Measurements from ENCODE around the gene UCKL1.
"Not testable (repeated sequence)": the region's sequence is repeated elsewhere in the genome, so short reads cannot be mapped to it uniquely, and the experiment has no call there.

UCKL1 gene

DNA sequence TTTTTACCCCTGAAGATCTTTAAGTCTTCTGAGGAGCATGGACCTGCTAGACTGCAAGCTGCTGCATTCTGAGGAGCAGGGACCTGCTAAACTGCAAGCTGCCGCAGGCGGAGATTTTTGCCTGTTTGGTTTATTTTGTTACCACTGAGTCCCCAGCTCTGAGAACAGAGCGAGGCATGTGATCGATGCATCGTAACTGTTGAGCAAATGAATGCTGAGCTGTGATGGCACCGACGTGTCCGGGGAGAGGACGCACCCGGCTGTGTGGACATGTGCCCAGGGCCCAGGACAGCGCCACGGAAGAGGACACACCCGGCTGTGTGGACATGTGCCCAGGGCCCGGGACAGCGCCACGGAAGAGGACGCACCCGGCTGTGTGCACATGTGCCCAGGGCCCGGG is 37.1 kb downstream of the UCKL1 start:
- DNase-seq (ENCODE audit: low read depth) = no peak

DNA sequence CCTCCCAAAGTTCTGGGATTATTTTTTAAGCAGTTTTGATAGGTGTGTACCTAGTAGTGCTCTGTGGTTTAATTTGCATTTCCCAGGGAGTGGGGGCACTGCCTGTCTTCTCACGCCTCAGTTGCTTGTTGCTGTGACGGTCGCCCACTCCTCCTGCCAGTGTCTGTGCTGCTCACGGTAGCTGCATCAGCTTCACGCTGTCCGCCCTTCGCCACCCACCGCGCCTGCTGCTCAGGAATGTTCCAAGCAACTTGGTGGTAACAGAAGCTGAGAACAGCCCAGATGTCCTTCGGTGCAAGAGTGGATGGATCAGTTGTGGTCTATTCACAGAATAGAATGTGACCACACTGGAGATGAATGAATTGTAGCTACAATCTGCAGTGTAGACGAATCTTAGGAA is 38.4 kb downstream of the UCKL1 start:
- DNase-seq (ENCODE audit: low read depth) = no peak

DNA sequence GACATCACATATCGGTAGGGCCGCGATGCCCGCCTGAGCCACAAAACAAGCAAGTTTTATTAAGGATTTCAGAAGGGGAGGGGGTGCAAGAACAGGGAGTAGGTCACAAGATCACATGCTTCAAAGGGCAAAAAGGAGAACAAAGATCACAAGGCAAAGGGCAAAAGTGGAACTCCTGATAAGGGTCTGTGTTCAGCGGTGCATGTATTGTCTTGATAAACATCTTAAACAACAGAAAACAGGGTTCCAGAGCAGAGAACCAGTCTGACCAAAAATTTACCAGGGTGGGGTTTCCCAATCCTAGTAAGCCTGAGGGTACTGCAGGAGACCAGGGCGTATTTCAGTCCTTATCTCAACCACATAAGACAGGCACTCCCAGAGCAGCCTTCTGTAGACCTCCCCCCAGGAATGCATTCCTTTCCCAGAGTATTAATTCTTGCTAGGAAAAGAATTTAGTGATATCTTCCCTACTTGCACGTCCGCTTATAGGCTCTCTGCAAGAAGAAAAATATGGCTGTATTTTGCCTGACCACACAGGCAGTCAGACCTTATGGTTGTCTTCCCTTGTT is 39.8 kb downstream of the UCKL1 start:
- not testable (repeated sequence) for DNase-seq (ENCODE audit: low read depth)

DNA sequence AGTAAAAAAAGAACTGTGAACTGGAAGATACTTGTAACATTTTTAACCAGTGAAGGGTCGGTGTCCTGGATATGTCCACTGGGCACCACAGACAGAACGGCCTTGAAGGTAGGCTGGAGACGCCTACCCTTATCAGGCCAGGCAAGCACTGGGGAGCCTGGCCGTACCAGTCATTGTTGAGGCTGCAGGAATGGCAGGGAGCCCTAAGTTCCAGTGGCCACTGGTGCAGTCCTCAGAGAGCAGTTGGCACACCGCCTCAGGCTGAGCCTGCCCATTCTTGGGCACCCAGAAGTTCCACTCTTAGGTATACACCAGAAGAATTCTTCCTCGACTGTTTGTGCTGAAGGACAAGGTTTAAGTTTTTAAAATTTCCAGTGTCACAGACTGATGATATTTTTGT is 40.7 kb downstream of the UCKL1 start:
- no peak for DNase-seq (ENCODE audit: low read depth)

DNA sequence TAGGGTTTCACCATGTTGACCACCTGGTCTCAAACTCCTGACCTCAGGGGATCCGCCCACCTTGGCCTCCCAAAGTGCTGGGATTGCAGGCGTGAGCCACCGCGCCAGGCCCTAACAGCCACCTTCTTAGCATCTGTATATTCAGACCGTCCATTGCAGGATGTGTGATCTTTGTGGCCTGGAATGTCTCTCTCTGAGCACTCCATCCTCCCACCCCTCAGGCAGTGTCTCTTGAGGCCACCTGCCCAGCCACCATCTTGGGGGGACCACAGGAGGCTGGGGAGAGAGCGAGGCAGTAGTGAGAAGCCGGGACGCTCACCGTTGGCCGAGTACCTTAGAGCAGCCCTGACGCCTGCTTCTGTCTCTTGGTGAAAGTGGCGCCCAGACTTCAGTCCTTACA is 42.4 kb downstream of the UCKL1 start:
- no peak for DNase-seq (ENCODE audit: low read depth)

DNA sequence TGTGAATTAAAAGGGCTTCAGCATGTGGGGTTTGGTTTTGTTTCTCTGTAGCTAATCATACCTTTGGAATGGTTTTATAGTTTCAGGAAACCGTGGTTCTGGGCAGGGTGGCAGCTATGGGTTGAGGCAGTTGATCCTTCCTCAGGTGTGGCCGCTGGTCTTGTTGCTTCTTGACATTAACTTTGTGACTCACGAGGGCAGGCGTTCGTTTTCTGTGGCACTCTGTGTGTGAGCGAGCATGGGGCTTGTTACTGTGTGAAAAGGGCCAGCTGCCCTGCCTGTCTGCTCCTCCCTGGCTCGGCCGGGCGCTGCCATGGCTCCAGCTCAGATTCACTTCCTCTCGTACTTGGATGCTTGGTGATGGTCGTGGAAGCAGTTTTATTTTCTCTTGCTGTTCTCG is 45.0 kb downstream of the UCKL1 start:
- DNase-seq (ENCODE audit: low read depth) = no peak

DNA sequence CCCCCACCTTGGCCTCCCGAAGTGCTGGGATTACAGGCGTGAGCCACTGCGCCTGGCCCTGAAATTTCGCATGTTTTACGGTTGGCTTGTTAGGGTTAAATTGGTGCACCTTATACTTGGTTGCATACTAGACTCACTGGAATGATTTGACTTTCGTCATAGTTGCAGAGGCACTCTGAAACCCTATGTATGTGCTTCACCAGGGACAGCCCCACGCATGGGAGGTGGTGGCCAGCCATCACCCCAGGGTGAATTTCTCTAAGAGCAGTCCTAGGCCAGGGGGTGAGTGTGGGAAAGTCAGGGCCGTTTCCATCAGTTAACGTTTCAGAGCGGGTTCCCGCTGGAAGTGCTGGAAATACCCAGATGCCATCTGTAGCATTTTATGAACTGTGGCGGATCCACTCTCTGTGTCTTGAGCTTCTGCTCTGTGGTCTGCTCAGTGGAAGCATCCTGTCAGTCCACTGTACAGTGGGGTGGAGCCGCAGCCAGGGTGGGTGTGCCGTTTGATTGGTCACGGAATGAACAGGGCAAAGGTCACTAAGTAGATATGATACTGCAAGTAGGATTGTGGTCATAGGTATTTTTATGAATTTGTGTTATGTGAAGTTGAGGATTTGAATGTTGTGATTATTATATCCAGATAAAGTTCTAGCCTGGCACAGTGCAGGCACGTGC is 48.1 kb downstream of the UCKL1 start:
- no peak for DNase-seq (ENCODE audit: low read depth)

DNA sequence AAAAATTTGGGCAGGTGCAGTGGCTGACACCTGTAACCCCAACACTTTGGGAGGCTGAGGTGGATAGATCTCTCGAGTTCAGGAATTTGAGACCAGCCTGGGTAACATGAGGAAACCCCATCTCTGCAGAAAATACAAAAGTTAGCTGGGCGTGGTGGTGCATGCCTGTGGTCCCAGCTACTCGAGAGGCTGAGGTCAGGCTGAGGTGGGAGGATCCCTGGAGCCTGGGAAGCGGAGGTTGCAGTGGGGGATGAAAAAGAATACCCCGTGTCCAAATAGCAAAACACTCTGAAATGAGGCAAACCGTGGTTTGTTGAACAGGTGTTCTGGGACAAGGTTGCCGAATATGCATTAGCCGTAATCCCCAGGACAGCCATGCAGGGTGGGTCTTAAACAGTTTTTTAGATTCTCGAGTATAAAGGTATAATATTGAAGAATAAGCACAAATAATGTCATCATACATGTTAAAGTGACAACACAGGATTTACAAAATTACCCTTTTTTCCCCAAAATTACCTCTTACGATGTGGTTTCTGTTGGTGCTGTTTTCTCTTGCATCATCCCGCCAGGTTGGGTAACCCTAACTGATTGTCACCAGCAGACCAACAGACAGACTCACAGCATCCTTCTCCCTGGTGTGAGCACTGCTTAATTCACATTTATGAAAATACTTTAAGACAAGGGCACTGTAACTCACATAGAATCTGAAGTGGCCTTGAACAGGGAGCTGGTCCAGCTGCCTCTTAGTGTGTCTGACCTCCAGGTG is 52.2 kb downstream of the UCKL1 start:
- DNase-seq (ENCODE audit: low read depth) = no peak

DNA sequence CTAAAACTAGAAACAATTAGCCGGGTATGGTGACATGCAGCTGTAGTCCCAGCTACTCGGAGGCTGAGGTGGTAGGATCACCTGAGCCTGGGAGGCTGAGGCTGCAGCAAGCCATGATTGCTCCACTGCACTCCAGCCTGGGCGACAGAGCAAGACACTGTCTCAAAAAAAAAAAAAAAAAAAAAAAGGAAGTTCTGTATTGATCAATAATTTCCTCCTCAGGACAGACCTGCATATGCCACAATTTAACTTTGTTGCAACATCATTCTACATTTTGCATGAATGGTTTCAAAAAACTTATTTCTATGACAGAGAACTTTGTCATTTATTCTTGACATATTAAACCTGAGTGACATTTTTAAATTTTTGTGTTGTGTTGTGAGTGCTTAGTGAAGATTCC is 55.8 kb downstream of the UCKL1 start:
- DNase-seq (ENCODE audit: low read depth) = no peak

DNA sequence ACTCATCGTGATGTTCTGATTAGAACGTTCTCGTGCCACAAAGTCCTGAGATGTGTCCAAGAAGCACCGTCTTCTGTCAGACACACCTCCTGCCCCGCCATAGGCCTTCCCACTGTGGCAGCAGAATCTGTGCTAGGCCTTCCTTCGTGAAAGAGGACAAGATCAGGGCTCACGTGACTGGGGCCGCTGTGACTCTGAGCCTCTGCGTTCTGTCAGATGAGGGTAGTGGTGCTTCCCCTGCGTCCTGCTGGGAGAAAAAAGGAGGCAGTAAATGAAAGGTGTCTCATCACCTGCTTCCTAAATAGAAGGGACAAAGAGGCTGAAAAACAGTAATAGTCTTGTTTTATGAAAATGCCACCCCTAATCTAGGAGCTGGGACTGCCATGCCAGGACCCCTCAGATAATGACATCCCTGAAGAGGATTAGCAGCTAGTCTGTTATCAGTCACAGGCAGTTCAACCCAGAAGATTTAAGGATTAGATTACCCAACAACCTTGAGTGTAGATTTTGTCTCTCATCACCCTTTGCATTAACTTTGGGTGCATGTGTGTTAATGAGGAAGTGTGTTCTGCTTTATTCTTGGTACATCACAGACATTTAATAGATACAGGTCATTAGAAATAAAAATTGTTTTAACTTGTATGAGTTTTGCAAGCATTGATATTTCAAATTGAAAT is 57.2 kb downstream of the UCKL1 start:
- no peak for DNase-seq (ENCODE audit: low read depth)

DNA sequence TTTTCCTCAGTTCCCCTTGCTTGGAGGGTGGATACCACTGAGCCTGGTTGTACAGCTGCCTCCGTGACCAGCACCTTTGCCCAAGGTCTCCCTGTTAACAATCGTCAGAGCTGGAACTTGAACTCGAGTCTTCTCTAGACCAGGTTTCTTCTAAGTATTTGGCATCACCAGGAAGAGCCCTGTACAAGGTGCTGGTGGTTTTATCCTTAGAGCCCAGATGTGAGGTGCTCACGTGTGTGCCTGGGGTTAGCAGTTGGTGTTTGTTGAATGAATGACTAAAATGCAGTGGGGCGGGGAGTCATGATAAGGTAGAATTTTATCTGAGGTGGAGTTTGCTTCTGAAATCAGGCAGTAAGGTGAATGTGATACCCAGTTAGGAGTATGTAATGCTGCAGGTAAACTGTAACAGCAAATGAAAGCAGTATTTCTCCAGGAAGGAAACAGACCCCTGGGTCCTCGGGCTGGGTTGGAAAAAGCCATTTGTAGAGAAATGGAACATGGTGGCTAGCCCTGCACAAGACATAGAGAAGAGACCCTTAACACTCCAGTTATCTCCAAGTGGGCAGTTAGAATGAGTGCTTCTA is 58.1 kb downstream of the UCKL1 start:
- no peak for DNase-seq (ENCODE audit: low read depth)

DNA sequence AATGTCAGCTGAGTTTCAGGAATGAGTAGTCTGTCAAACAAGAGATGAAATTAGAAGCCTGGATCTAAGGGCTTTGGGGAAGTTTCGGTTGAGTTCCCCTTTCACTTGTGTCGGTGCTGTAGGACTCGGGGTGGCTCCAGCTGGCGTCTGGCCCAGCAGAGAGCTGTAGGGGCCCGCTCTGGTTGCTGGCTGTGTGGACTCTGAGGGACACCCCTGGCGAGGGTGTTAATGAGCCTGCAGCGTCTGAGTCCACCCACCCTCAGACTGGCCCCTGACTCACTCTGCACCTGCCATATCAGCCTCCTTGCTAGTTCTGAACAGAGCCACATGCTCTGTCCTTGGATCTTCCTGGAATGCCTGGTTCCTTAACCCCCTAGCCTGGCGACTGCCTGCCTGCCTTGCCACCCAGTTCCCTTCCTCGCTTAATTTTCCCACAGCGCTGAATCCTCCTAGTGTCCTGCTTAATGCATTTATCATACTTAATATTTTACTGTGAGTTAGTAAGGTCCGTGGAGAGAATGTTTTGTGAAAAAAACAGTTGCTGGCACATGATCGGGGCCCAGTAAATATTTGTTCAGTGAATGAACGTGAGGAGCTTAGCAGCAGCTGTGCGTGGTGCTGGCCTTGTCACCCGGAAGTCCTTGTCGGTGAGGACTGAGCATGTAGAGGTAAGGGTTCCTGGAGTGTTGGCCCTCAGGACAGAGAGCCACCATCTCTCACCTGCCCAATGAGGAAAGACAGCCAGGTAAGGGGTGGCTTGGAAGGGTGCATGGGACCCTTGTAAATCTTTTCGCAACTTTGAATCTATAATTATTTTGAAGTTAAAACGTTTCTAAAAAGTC is 59.7 kb downstream of the UCKL1 start:
- no peak for DNase-seq (ENCODE audit: low read depth)

DNA sequence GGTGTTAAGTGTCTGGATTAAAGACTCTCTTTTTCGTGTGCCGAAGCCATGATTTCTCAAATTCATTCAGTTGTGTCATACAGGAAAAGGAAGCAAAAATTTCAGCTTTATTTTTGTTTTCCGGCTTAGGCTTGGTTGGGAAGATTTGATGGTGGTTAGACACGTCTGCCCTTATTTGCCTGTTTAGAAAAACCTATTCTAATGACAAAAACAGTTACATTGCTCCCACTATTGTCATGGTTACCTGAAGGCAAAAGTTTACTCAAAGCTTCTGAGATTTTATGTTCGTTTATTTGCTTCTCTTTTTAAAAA is 60.3 kb downstream of the UCKL1 start:
- no peak for DNase-seq (ENCODE audit: low read depth)

DNA sequence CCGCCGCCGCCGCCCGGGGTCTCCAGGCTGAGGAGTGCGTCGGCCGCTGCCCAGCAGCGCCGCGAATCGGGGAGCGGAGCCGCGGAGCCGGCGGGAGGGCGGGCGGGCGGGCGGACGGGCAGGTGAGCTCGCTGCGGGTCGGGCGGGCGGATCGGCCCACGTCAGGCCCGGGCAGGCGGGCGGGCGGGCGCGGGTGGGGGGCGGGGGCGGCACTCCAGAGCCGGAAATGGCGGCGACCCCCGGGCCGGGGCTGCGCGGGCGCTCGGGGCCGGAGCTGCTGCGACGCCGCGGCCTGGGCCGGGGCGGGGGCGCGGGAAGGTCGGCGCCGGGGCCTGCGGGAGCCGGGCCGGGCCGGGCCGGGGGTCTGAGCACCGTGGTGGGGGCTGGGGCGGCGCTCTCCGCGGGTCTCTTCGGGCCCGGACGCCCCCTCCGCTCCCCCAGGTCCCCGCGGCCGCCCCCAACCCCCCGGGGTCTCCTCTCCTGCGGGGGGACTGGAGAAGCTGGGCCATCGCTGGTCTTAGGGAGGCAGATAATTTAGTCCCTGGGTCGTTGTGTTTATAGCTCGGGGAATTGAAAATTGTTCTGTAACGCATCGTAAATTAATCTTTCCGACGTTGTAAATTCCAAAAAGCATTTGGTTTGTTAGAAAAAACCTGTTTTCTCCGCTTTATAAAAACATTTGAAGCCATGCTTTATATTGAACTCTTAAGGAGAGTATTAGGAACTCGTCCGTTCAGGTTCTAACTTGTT is 60.8 kb downstream of the UCKL1 start:
- no peak for DNase-seq (ENCODE audit: low read depth)

DNA sequence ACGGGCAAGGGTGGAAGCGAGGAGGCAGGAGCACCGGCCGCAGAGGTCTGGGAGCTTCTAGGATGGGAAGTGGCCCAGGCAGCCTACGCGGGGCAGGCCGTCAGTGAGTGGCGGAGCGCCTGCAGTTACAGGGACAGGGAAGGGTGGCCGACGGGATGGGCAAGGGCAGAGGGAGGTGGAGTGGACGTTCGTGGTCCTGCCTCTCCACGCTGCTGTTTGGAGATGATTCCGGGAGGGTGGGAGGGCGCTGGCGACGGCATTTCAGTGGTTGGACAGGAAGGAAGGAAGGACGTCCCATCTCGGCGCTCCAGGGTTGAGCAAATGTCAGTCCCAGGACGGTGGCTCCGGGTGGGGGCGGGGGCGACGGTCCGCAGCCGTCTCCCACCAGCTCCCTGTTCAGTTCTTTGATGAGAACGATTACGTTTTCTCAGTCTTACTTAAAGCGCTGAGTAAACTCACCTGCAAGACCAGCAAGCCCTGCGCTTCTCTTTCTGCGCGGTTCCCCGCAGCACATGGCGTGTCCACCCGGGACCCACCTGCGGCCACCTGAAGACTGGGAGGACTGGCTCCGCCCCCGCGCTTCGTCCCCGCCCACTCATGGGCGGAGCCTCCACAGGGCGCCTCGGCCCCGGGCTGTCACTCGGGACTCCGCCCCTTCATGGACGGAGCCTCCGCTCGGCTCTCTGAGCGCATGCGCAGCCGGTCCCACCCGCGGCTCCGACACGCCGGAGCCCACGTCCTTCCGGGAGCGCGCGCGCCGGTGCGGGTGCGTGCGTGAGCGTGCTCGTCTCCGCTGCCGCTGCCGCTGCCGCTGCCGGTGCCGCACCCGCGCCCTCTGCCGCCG is 61.6 kb downstream of the UCKL1 start, which contains the start of gene DNAJC5:
Gene DNAJC5, plus strand, starts transcription at position 769 of the 844 bp plus-strand sequence. CDS start 33,220 bp downstream, outside the sequence.
- DNase-seq (ENCODE audit: low read depth) = peak; percentile 93

DNA sequence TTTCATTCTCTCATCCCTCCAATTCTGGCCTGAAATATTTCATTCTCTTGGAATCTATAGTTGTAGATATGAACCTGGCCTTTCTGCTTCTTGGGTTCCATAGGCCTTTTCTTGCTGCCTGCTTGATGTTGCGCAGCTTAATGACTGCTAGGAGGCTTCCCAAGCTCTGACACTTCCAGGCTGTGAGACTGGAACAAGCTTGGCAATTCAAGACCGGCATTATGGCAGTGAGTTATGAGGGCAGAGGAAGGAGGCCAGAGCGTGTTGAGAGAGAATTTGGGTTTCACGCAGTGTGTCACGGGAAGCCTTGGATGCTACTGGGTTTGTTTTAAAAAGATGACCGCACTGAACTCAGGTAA is 62.2 kb downstream of the UCKL1 start:
- DNase-seq (ENCODE audit: low read depth) = no peak

DNA sequence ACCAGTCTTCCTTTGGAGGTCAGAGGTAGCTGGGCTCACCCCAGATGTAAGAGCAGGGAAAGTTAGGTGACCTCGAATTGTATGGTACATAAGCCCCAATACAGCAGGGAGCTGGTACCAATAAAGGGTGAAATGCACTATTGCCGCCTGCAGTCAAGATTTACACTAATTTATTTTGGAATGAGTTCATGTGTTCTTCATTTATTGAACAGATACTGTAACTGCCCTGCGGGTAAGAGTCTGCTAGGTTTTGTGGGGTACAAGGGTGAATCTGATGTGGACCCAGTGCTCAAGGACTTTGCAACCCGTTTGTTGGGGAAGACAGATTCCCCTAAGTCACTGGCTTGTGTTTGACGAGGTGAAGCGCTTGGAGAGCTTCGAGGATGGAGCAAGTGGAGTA is 63.8 kb downstream of the UCKL1 start:
- no peak for DNase-seq (ENCODE audit: low read depth)

DNA sequence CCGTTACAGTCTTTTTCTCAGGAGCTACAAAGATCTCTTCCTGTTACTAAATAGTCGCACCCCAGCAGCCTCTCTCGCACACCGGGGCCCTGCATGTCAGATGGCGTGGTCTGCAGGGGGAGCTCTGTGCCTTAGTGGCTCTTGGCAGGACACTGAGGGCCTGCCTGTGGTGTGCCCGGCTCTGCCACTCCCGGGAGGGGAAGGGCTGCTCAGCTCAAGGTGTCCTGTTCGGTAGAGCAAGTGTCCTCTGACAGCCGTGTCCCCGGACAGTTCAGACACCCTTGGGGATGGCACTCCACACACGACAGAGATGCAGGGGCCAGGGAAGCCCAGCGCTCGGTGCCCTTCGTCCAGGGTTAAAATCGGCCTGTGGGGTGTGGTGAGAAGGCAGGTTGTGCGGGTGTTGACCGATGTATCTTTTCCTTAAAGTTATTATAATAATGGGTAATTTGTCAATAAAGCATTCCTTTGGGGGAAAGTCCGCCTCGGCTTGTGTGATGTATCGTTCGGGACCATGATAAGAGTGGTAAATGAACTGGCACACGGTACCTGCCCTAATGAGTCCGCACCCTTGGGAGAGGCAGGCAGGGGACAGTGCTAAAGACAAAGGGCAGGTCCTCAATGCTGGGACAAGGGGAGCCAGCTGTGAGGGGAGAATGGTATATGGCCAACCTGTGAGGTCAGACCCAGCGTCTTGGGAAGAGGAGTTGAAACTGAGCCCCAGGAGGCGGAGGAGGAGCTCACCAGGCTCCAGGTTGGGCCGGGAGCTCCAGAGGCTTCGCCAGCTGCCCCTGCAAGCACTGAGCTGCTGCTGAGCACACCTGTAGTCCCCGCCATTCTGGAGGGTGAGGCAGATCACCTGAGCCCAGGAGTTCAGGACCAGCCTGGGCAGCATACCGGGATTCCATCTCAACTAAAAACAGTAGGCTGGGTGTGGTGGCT is 64.9 kb downstream of the UCKL1 start:
- no peak for DNase-seq (ENCODE audit: low read depth)

DNA sequence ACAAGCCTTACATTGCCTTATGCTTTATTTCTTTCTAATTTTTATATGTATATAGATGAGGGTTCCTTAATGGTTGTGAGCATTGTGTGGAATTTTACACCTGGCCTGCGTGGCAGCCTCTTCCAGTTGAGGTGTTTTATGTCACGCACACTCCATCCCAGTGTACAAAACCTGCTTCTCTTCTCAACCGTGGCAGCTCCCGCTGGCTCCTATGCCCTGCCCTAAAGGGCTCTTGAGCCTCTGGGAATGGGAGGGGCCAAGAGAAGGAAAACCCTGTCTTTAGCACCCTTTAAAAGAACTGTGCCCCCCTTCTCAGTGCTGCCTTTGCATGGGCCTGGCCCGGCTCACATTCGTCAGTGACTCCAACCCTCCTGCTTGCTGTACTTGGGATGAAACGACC is 65.6 kb downstream of the UCKL1 start:
- no peak for DNase-seq (ENCODE audit: low read depth)

All from stimulated activated CD8-positive, alpha-beta memory T cell treated with anti-CD3 and anti-CD28 coated beads, Interleukin-15, amount 100 ng/mL, for 24 hours (primary cell).